Activated T-cell treated with anti-CD3 and anti-CD28 coated beads, Interleukin-2, amount 50 U/mL, for 24 hours (primary cell): Measurements from ENCODE around the gene CYTH2.
A peak's percentile ranks its signal among the peaks of the same experiment; 100 is the strongest.

Experiments used
- DNase-seq: peaks from one replicate; pipeline ENCODE4 v3.0.0-alpha.2; 2020
- H3K27ac Mint-ChIP-seq: 2 replicates; pipeline ENCODE4 v1.8.0; 2020; ENCODE audit warnings: mild to moderate bottlenecking, mixed read lengths
- H3K27me3 Mint-ChIP-seq: 2 replicates; pipeline ENCODE4 v1.8.0; 2020; ENCODE audit warnings: mixed read lengths
- H3K36me3 Mint-ChIP-seq: 2 replicates; pipeline ENCODE4 v1.8.0; 2020; ENCODE audit warnings: low read depth, mixed read lengths
- H3K4me1 Mint-ChIP-seq: 2 replicates; pipeline ENCODE4 v1.8.0; 2020; ENCODE audit warnings: low read depth, mixed read lengths
- H3K4me3 Mint-ChIP-seq: 2 replicates; pipeline ENCODE4 v1.8.0; 2020; ENCODE audit warnings: mild to moderate bottlenecking, moderate library complexity, mixed read lengths
- H3K9me3 Mint-ChIP-seq: 2 replicates; pipeline ENCODE4 v1.8.0; 2020; ENCODE audit warnings: mixed read lengths

Gene CYTH2

DNA sequence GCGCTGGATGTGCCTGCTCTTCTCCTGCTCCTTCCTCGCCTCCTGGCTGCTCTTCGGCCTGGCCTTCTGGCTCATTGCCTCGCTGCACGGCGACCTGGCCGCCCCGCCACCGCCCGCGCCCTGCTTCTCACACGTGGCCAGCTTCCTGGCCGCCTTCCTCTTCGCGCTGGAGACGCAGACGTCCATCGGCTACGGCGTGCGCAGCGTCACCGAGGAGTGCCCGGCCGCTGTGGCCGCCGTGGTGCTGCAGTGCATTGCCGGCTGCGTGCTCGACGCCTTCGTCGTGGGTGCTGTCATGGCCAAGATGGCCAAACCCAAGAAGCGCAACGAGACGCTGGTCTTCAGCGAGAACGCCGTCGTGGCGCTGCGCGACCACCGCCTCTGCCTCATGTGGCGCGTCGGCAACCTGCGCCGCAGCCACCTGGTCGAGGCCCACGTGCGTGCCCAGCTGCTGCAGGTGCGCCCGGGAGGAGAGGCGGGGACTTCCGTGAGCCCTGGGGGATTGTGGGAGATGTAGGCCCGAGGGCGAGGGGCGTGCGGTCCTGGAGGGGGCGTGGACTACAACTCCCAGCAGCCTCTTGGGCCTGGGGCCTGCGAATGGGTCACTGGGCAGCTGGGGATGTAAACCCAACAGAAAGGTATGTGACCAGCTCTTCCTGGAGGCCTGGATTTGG is 7.0 kb upstream of the CYTH2 start:
- no peak for DNase-seq
- Mint-ChIP-seq H3K27ac (no peak overlapping the region), H3K9me3 (no peaks in the 10 kb centered on the region), H3K4me3 (no peak overlapping the region), H3K36me3 (peaks cover 61% of the 10 kb centered on the region), H3K27me3 (no peaks in the 10 kb centered on the region), H3K4me1 (peaks cover 8% of the 10 kb centered on the region)

DNA sequence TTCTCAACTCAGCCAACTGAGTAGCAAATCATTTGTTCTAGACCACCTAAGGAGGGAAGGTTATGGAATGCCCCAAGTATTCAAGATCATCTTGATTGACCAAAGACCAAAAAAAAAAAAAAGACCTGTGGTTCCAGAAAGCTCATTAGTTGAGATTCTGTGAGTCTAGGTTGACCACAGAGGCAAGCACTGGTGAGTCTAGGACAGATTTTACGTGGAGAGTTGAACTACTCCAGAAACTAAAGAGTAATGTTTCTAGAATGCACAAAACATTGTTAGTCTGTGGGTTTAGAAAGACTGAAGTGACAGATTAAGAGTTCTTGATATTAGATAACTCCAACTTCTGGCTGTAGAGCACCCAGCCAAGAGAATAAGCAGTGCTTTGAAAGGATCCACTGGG is 4.0 kb upstream of the CYTH2 start:
- DNase-seq: no peak
- Mint-ChIP-seq H3K9me3 (no peaks in the 10 kb centered on the region), H3K4me3 (no peak overlapping the region), H3K27me3 (no peaks in the 10 kb centered on the region), H3K4me1 (peaks cover 20% of the 10 kb centered on the region), H3K27ac (peak overlapping the region; percentile 10), H3K36me3 (peaks cover 36% of the 10 kb centered on the region)

DNA sequence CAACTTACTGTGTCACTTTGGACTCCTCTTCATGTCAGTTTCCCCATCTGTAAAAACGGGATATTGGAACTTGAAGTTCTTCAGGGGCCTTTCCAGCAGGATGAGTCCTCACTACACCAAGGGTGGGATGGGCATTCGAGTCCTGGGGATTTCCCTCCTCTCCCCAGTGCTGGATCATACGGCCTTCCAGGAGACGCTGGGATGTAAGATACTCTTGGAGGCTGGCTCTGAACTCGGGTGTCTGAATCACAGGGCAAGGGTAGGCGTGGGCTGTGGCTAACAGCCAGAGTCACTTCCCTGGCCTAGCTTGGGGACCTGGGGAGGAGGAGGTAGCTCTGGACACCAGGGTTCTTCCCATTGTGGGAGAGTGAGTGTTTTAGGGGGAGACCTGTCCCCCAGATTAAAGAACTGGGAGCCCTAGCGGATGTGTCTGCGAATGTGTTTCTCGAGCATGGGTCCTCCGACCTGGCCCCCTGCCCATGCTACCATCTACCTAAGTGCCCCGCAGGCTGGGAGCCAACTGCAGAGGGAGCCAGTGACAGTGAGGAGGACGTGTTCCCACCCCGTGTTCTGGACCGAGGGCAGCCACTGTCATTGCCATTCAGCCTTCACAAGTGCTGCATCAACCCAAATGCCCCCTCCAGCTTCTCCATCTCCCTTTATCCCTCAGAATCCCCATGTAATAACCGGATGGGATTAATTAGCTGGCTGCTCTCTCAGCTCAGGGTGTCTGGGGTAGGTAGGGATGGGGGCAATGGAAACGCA is 2.4 kb upstream of the CYTH2 start:
- Mint-ChIP-seq H3K36me3 (peaks cover 42% of the 10 kb centered on the region), H3K27ac (peak overlapping the region; percentile 22), H3K9me3 (no peaks in the 10 kb centered on the region), H3K4me1 (peaks cover 27% of the 10 kb centered on the region), H3K27me3 (no peaks in the 10 kb centered on the region), H3K4me3 (no peak overlapping the region)
- DNase-seq: no peak

DNA sequence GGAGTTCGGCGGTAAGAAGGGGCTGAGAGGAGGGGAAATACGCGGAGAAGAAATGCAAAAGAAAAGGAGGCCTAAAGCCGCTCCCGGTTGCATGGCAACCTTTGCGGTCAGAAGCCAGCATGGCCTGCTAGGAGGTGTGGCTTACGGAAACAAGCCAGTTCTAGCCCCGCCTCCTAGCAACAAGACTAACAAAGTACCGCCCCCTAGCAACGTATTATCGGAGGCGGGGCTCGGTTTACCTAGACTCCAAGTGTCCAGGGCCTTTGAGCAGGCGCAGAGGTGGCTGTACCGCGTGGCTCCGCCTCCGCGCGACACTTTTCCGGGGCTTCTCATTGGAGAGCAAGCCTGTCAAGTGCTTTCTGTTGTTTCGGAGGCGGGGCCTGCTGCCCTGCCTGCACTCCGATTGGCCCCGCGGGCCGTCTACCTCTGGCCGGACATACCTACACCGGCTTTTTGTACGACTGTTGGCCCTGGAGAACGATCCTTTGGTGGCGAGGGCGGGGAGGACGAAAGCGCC is 339 bp upstream of the CYTH2 start:
- H3K27ac Mint-ChIP-seq: peak overlapping the region; percentile 93

DNA sequence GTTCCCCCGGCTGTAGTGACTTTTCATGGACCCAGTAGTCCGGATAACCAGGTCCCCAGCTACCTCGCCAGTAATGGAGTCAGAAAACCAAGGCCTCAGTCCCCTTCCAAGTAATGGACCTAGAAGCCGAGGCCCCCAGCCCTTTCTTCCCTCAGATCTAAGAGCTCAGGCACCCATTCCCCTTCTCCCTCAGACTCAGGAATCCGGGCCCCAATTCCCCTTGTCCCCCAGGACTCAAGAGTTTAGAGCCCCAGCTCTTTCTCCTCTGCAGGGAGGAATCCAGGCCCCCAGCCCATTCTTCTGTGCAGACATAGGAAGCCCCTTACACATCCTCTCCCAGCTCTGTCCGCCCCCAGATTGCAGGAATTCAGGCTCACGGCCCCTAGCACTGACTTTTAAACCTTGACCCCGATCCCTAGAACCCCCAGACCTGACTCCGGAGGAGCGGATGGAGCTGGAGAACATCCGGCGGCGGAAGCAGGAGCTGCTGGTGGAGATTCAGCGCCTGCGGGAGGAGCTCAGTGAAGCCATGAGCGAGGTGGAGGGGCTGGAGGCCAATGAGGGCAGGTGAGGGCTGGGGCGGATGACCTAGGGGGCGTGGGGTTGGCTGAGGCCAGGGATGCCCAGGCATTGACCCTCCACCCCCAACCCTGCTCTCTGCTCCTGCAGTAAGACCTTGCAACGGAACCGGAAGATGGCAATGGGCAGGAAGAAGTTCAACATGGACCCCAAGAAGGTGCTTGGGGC is 938 bp downstream of the CYTH2 start:
- Mint-ChIP-seq H3K9me3 (no peaks in the 10 kb centered on the region), H3K4me1 (peaks cover 25% of the 10 kb centered on the region), H3K27me3 (no peaks in the 10 kb centered on the region), H3K36me3 (peaks cover 47% of the 10 kb centered on the region), H3K4me3 (peak overlapping the region; percentile 83), H3K27ac (peak overlapping the region; percentile 86)
- no peak for DNase-seq

More for the DNA sequence above, 339 bp upstream of the CYTH2 start:
- no peaks in the 10 kb centered on the region for H3K27me3 Mint-ChIP-seq
- H3K4me3 Mint-ChIP-seq: peak overlapping the region; percentile 83
- H3K4me1 Mint-ChIP-seq: peaks cover 27% of the 10 kb centered on the region
- DNase-seq: peak; percentile 99
- peaks cover 44% of the 10 kb centered on the region for H3K36me3 Mint-ChIP-seq
- no peaks in the 10 kb centered on the region for H3K9me3 Mint-ChIP-seq

DNA sequence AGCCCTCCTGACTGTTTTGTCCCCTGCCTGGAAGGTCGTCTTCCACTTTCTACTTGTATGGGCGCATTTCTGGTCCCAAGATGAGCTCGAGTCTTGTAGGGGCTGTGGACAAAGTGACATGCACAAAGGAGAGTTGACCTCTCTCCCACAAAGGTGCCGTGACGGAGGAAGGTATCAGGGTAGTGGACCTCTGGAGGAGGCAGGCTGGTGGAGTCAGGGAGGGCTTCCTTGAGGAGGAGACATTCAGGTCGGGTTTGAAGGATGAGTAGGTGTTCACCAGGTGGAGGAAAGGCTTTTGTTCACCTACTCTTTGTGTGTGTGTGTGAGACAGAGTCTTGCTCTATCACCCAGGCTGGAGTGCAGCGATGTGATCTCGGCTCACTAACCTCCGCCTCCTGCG is 1.7 kb downstream of the CYTH2 start:
- Mint-ChIP-seq H3K27ac (peak overlapping the region; percentile 86), H3K27me3 (no peaks in the 10 kb centered on the region), H3K4me1 (peaks cover 20% of the 10 kb centered on the region), H3K9me3 (no peaks in the 10 kb centered on the region), H3K4me3 (peak overlapping the region; percentile 83), H3K36me3 (peaks cover 50% of the 10 kb centered on the region)
- DNase-seq: no peak

DNA sequence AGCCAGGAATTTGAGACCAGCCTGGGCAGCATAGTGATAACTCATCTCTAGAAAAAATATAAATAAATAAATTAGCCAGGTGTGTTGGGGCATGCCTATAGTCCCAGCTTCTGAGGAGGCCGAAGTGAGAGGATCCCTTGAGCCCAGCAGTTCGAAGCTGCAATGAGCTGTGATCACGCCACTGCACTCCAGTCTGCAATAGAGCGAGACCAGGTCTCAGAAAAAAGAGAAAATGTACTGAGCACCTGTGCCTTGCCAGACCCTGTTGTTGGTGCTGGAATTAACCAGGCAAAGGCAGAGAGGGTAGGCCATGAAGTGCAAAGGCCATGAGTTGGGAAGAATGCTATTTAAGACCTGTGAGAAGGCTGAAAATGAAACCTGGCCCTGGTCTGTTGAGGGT is 2.7 kb downstream of the CYTH2 start:
- H3K9me3 Mint-ChIP-seq: no peaks in the 10 kb centered on the region
- no peak for DNase-seq
- H3K36me3 Mint-ChIP-seq: peaks cover 56% of the 10 kb centered on the region
- H3K4me3 Mint-ChIP-seq: no peak overlapping the region
- peaks cover 20% of the 10 kb centered on the region for H3K4me1 Mint-ChIP-seq
- peak overlapping the region; percentile 64 for H3K27ac Mint-ChIP-seq
- no peaks in the 10 kb centered on the region for H3K27me3 Mint-ChIP-seq

DNA sequence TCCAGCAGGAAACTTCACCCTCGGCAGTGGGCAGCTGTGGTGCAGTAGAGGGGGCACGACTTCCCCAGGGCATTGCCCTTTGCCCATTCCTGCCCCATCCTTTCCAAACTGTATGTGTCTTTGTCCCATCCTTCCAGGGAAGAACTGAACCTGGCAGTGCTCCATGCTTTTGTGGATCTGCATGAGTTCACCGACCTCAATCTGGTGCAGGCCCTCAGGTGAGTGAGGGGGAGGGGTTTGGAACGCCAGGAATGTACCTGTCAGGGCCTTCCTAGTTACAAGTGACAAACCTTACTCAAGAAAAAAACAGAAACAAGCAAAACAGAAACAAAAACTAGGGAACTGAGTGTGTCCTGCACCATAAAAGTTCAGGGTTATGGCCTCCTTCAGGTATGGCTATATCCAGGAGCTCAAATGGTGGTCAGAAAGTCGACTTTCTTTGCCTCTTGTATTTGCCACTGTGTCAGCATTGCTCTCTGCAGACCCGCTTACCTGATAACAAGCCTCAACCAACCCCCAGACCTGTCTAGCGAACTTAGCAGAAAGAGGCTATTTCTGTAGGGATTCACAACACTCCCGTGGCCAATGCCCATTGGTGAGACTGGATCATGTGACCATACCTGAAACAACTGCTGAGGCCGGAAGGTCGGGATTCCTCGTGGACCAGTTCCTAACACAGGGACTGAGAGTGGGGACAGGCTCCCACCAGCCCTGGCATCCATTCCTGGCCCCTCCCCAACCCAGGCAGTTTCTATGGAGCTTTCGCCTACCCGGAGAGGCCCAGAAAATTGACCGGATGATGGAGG is 4.2 kb downstream of the CYTH2 start:
- peaks cover 61% of the 10 kb centered on the region for H3K36me3 Mint-ChIP-seq
- no peak for DNase-seq
- H3K9me3 Mint-ChIP-seq: no peaks in the 10 kb centered on the region
- H3K4me3 Mint-ChIP-seq: no peak overlapping the region
- H3K4me1 Mint-ChIP-seq: peaks cover 14% of the 10 kb centered on the region
- H3K27me3 Mint-ChIP-seq: no peaks in the 10 kb centered on the region
- H3K27ac Mint-ChIP-seq: no peak overlapping the region

DNA sequence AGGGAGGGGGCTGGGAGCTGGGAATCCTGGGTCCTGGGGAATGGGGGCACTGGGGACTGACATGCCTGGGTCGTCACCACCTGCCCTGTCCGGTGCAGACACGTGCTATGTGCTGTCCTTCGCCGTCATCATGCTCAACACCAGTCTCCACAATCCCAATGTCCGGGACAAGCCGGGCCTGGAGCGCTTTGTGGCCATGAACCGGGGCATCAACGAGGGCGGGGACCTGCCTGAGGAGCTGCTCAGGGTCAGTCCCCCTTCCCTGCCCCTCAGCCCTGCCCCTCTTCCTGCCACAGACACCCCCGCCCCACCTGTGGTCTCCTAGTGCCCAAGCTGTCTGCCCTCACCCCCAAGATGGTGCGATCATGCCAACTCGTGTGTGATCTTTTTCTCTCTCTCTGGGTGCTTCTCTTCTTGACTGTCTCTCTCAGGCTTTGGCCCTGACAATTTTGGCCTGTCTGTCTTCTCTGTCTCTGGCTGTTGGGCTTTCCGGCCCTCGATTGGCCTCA is 5.0 kb downstream of the CYTH2 start:
- H3K36me3 Mint-ChIP-seq: peaks cover 64% of the 10 kb centered on the region
- H3K4me1 Mint-ChIP-seq: peaks cover 12% of the 10 kb centered on the region
- no peak overlapping the region for H3K27ac Mint-ChIP-seq
- DNase-seq: no peak
- H3K4me3 Mint-ChIP-seq: no peak overlapping the region
- no peaks in the 10 kb centered on the region for H3K9me3 Mint-ChIP-seq
- no peaks in the 10 kb centered on the region for H3K27me3 Mint-ChIP-seq

DNA sequence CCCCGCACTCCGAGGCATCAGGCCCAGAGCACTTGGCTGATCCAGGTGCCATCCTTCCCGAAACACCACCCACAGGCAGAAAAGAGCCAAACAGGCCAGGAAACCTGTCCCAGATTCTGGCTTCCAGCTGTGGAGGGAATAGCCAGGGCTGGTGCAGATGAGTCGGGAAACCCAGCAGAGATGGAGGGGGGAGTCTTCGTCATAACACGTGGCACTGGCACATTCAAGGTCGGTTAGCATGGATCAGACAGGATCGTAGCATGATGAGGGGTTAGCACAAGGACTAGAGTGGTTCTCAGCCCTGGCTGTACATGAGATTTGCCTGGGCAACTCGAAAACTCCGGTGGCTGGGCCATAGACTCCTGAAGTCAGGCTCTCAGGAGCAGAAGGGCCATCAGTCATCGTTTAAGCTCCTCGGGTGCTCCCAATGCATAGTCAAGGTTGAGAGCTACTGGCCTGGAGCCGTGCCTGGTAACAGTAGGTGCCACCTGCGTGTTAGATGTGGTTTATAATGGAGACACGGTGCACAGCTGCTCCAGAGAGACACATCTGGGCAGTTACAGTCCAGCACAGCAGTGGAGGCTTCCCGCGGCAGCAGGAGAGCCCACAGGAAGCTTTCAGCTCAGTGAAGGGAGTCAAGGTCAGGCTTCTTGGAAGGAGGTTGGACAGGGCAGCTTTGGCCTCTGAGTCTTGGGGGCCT is 6.3 kb downstream of the CYTH2 start:
- peaks cover 70% of the 10 kb centered on the region for H3K36me3 Mint-ChIP-seq
- peak overlapping the region; percentile 84 for H3K27ac Mint-ChIP-seq
- H3K9me3 Mint-ChIP-seq: no peaks in the 10 kb centered on the region
- H3K27me3 Mint-ChIP-seq: no peaks in the 10 kb centered on the region
- H3K4me3 Mint-ChIP-seq: no peak overlapping the region
- DNase-seq: no peak
- H3K4me1 Mint-ChIP-seq: peaks cover 15% of the 10 kb centered on the region

DNA sequence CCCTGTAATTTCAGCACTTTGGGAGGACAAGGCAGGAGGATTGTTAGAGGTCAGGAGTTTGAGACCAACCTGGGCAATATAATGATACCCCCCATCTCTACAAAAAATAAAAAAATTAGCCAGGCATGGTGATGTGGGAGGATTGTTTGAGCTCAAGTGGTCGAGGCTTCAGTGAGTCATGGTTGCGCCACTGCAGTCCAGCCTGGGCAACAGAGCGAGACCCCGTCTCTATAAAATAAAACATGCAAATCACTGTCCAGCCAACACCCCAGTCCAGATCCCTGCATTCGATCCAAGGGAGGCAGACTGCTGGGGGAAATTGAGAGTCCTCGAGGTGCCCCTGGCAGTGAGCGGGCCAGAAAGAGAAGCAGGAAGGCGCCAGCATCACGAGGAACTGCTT is 7.0 kb downstream of the CYTH2 start:
- no peaks in the 10 kb centered on the region for H3K9me3 Mint-ChIP-seq
- H3K4me3 Mint-ChIP-seq: no peak overlapping the region
- no peak for DNase-seq
- no peaks in the 10 kb centered on the region for H3K27me3 Mint-ChIP-seq
- peaks cover 17% of the 10 kb centered on the region for H3K4me1 Mint-ChIP-seq
- peak overlapping the region; percentile 84 for H3K27ac Mint-ChIP-seq
- H3K36me3 Mint-ChIP-seq: peaks cover 65% of the 10 kb centered on the region

DNA sequence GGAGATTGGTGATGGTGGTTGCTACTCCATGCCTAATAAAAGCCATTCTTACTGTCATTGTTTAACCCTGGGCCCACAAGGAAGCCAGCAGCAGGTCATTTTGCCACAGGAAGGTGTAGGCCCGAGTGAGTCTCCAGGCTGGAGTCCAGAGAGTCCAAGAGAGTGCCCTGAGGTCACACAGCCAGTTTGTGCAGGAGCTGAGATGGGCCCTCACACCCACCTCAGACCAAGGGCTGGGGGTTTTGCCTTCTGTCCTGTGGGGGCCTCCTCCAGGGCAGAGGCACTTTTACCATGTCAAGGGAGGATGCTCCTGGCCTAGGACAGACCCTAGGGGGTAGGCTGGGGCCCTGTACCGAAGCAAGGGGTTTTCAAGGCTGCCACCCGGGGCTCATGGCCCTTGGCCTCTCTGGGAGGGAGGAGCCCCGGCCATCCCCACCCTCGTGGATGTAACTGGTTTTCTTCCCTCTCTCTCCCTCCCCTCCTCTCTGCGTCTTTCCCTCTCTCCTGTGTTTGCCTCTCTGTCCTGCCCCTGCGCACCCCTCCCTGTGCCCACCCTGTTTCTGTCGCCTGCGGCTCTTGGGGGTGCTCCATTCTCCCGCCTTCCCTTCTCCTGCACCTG is 8.0 kb downstream of the CYTH2 start:
- no peak overlapping the region for H3K27ac Mint-ChIP-seq
- no peak overlapping the region for H3K4me3 Mint-ChIP-seq
- H3K27me3 Mint-ChIP-seq: no peaks in the 10 kb centered on the region
- no peak for DNase-seq
- H3K36me3 Mint-ChIP-seq: peaks cover 56% of the 10 kb centered on the region
- H3K9me3 Mint-ChIP-seq: no peaks in the 10 kb centered on the region
- H3K4me1 Mint-ChIP-seq: peaks cover 23% of the 10 kb centered on the region

DNA sequence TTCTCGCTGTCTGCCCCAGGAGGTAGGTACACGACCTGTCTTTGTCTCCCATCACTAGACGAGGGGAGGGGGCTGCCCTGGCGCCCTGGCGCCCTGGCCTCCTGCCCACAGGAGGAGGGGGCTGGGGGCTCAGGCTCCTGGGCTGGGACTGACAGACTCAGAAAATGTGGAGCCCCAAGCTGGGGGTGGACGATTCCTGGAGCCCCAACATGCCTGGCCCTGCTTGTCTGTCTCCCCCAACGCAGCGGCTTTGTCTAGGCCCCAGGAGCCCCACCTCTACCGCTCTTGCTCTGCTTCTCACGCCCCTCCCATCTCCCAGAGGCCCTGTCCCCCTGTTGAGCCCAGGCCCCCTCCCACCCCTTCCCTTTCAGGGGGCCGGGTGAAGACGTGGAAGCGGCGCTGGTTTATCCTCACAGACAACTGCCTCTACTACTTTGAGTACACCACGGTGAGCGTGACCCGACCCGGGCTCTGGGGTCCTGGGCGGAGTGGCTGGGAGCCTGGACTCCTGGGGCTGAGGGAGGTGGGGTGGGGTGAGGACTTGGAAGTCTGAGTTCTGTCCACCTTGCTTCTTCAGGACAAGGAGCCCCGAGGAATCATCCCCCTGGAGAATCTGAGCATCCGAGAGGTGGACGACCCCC is 8.6 kb downstream of the CYTH2 start:
- peaks cover 23% of the 10 kb centered on the region for H3K4me1 Mint-ChIP-seq
- no peak overlapping the region for H3K27ac Mint-ChIP-seq
- H3K27me3 Mint-ChIP-seq: no peaks in the 10 kb centered on the region

More for the DNA sequence above, 8.6 kb downstream of the CYTH2 start:
- Mint-ChIP-seq H3K4me3 (no peak overlapping the region), H3K9me3 (no peaks in the 10 kb centered on the region), H3K36me3 (peaks cover 51% of the 10 kb centered on the region)
- DNase-seq: no peak
